ENCODE data around the gene QPCTL.

DNA sequence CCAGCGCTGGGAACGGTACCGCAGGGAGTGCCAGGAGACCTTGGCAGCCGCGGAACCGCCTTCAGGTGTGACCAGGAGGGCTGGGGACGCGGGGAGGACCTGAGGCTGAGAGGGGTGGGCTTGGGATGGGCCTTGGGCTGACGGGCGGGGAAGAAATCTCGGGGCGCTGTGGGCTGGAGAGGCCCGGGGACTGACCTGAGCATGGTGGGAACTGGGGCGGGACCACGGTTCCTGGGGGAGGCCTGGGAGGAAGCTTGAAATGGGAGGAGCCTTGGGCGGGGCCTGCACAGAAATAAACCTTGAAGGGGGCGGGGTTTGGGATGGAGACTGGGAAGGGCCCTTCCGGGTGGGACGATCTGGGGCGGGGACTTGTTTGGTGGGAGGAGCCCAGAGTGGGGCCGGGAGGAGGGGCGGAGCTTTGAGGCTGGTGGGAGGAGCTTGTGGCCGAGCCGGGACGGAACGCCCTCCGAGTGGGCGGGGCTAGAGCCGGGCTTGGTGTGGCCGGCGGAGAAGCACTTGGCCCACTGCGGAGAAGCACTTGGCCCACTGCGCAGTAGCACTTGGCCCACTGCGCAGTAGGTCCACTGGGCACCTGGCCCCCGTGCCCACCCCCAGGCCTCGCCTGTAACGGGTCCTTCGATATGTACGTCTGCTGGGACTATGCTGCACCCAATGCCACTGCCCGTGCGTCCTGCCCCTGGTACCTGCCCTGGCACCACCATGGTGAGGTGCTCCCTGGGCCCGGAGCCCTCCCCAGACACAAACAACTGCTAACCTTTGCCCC is 21.6 kb upstream of the QPCTL start:
- TF ChIP-seq, protein P1, sequence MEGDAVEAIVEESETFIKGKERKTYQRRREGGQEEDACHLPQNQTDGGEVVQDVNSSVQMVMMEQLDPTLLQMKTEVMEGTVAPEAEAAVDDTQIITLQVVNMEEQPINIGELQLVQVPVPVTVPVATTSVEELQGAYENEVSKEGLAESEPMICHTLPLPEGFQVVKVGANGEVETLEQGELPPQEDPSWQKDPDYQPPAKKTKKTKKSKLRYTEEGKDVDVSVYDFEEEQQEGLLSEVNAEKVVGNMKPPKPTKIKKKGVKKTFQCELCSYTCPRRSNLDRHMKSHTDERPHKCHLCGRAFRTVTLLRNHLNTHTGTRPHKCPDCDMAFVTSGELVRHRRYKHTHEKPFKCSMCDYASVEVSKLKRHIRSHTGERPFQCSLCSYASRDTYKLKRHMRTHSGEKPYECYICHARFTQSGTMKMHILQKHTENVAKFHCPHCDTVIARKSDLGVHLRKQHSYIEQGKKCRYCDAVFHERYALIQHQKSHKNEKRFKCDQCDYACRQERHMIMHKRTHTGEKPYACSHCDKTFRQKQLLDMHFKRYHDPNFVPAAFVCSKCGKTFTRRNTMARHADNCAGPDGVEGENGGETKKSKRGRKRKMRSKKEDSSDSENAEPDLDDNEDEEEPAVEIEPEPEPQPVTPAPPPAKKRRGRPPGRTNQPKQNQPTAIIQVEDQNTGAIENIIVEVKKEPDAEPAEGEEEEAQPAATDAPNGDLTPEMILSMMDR (conservative IDR thresholded peaks at IDR 0.05): no peak
- TF ChIP-seq ZFX (IDR thresholded peaks at IDR 0.05): no peak
